GM23338 (cell line): ENCODE data around the gene CFAP298.

Experiments
- EZH2 ChIP-seq: fragments of 200-600 bp; sonication (generic); IDR thresholded peaks from one replicate; pipeline ENCODE4 v1.8.0; 2017; ENCODE audit warnings: antibody characterized with exemption, mild to moderate bottlenecking, low read depth; ENCODE audit not compliant: unreplicated experiment
- POLR2AphosphoS5 ChIP-seq: IDR thresholded peaks from 2 replicates; pipeline ENCODE4 v1.6.1; 2016; ENCODE audit warnings: antibody characterized with exemption, low read depth
- TF ChIP-seq, protein P1 (sequence below): IDR thresholded peaks from one replicate; pipeline ENCODE4 v1.6.1; 2018; ENCODE audit warnings: antibody characterized with exemption; ENCODE audit not compliant: unreplicated experiment

DNA sequence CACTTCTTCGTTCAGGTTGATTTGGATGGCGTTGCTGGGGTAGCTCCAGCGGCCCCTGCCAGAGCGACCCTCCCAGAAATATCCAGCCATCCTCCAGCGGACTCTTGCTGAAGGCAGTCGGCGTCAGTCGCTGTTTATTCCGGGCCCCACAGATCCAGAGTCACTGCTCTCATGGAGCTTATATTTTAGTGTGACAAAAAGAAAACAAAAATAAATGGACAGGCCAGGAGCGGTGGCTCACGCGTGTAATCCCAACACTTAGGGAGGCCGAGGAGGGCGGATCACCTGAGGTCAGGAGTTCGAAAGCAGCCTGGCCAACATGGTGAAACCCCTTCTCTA, 791 bp upstream of the CFAP298 start:
- no peak for TF ChIP-seq EZH2
- TF ChIP-seq POLR2AphosphoS5: no peak
- TF ChIP-seq, protein P1, sequence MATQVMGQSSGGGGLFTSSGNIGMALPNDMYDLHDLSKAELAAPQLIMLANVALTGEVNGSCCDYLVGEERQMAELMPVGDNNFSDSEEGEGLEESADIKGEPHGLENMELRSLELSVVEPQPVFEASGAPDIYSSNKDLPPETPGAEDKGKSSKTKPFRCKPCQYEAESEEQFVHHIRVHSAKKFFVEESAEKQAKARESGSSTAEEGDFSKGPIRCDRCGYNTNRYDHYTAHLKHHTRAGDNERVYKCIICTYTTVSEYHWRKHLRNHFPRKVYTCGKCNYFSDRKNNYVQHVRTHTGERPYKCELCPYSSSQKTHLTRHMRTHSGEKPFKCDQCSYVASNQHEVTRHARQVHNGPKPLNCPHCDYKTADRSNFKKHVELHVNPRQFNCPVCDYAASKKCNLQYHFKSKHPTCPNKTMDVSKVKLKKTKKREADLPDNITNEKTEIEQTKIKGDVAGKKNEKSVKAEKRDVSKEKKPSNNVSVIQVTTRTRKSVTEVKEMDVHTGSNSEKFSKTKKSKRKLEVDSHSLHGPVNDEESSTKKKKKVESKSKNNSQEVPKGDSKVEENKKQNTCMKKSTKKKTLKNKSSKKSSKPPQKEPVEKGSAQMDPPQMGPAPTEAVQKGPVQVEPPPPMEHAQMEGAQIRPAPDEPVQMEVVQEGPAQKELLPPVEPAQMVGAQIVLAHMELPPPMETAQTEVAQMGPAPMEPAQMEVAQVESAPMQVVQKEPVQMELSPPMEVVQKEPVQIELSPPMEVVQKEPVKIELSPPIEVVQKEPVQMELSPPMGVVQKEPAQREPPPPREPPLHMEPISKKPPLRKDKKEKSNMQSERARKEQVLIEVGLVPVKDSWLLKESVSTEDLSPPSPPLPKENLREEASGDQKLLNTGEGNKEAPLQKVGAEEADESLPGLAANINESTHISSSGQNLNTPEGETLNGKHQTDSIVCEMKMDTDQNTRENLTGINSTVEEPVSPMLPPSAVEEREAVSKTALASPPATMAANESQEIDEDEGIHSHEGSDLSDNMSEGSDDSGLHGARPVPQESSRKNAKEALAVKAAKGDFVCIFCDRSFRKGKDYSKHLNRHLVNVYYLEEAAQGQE: no peak
